A673 (cell line): ENCODE data around the gene SGCA. TPM values are rescaled to one million over a fixed set of nuclear protein-coding genes. Genes with fewer than 3 reads are reported as not detected.

ENCODE experiments used
- BruUV-seq: library from RNA; stranded (reverse); fragments of 400-500 nt; replicated peaks from 2 replicates; lab custom pipeline; 2021; lab: Mats Ljungman, UMichigan
- CTCF ChIA-PET: fragments of 300-600 bp; sonication (Branson Sonifier 250); formaldehyde crosslinking; loops from one replicate; lab custom pipeline; 2022; ENCODE audit warnings: antibody characterized with exemption; lab: Charles Lee
- POLR2A ChIA-PET: fragments of 300-600 bp; sonication (Branson Sonifier 250); formaldehyde crosslinking; loops from one replicate; lab custom pipeline; 2022; ENCODE audit warnings: antibody characterized with exemption; ENCODE audit not compliant: low non-redundant PET; lab: Charles Lee
- DNase-seq: peaks from one replicate; pipeline ENCODE4 v3.0.0-alpha.2; 2015; ENCODE audit warnings: low spot score
- H3K27ac ChIP-seq: fragments of 200-600 bp; sonication (generic); 2 replicates; pipeline ENCODE4 v1.5.1; 2016; ENCODE audit warnings: mixed run types, low read depth, mild to moderate bottlenecking, mixed read lengths, antibody characterized with exemption, low read length; ENCODE audit not compliant: poor library complexity, severe bottlenecking
- H3K27me3 ChIP-seq: fragments of 200-600 bp; sonication (generic); replicated peaks from 2 replicates; pipeline ENCODE4 v1.6.1; 2017; ENCODE audit warnings: mixed run types, low read depth, mild to moderate bottlenecking, mixed read lengths, antibody characterized with exemption, low read length; ENCODE audit not compliant: insufficient read depth, poor library complexity
- H3K36me3 ChIP-seq: fragments of 200-600 bp; sonication (generic); 2 replicates; pipeline ENCODE4 v1.6.1; 2016; ENCODE audit warnings: mixed run types, mild to moderate bottlenecking, mixed read lengths, antibody characterized with exemption, low read length; ENCODE audit not compliant: insufficient read depth, poor library complexity, severe bottlenecking
- H3K4me1 ChIP-seq: fragments of 200-600 bp; sonication (generic); 2 replicates; pipeline ENCODE4 v1.6.1; 2017; ENCODE audit warnings: mixed run types, mild to moderate bottlenecking, mixed read lengths, antibody characterized with exemption, low read length; ENCODE audit not compliant: insufficient read depth, poor library complexity, severe bottlenecking
- H3K4me3 ChIP-seq: fragments of 200-600 bp; sonication (generic); 2 replicates; pipeline ENCODE4 v1.5.1; 2016; ENCODE audit warnings: low read depth, mixed run types, mild to moderate bottlenecking, mixed read lengths, low read length; ENCODE audit not compliant: poor library complexity, severe bottlenecking
- H3K9me3 ChIP-seq: fragments of 200-600 bp; sonication (generic); 2 replicates; pipeline ENCODE4 v1.6.1; 2016; ENCODE audit warnings: mixed run types, low read depth, mild to moderate bottlenecking, mixed read lengths, antibody characterized with exemption, low read length; ENCODE audit not compliant: poor library complexity, severe bottlenecking
- EZH2 ChIP-seq: fragments of 200-600 bp; sonication (generic); IDR thresholded peaks from 2 replicates; pipeline ENCODE4 v1.6.1; 2017; ENCODE audit warnings: borderline replicate concordance, low read depth, mild to moderate bottlenecking, mixed read lengths, antibody characterized with exemption, low read length; ENCODE audit not compliant: poor library complexity, severe bottlenecking
- intact Hi-C: fragments of 100-400 bp; cut with micrococcal nuclease; formaldehyde crosslinking; loops from one replicate; pipeline ENCODE4 v1.10.0; 2022; ENCODE audit not compliant: unreplicated experiment
- total RNA-seq: library from RNA; stranded (reverse); gene quantifications from 2 replicates; pipeline ENCODE4 v1.2.3, GENCODE V29; 2021
- TF ChIP-seq, protein P1 (sequence below): fragments of 300-800, 200-600 bp; sonication (generic); conservative IDR thresholded peaks from 2 replicates; pipeline ENCODE4 v1.5.1; 2017; ENCODE audit warnings: low read depth, mild to moderate bottlenecking, antibody characterized with exemption, low read length, moderate library complexity, mixed read lengths

Gene SGCA
- total RNA-seq, 1 experiment from 2014 or later: not detected

DNA sequence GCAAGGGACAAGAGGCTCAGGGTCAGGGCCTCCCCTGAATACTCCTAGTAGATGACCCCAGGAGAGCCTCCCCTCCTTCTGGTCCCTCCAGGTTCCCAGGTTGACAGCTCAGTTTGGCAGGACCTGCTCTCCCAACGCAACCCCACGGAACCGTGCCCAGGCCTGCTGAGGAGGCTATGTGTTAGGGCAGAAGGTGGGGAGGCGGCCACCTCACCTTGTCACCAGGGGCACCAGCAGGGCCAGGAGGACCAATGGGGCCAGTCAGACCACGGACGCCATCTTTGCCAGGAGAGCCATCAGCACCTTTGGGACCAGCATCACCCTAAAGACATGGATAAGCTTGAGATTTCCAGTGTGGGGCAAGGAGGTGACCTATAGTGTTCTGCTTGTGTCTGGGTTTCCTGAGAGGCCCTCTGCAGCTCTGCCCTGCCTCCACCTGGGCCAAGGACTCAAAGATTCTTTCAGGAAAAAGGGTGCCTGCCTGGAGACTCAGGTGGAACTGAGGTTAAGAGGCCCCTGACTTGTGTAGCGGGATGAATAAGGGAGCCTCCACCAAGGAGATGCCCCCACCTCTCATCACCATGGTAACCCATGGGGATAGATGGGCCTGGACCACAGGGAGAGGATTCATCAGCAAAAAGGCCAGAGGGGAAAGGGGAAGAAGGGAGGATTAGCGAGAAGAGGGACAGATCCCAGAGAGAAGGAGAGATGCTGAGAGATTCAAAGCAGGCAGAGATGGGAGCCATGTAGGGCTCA, 25.0 kb downstream of the SGCA start:
- no peak for DNase-seq
- no peaks in the 10 kb centered on the region for H3K9me3 ChIP-seq
- intact Hi-C loops: no loop called here
- no TSS peak for BruUV-seq
- ChIA-PET POLR2A (no interaction called here), CTCF (no interaction called here)
- H3K36me3 ChIP-seq: no peaks in the 10 kb centered on the region
- no peak overlapping the region for H3K27ac ChIP-seq
- no peaks in the 10 kb centered on the region for H3K4me1 ChIP-seq
- no peak overlapping the region for H3K4me3 ChIP-seq
- H3K27me3 ChIP-seq: no peaks in the 10 kb centered on the region
- TF ChIP-seq EZH2: no peak
- TF ChIP-seq, protein P1, sequence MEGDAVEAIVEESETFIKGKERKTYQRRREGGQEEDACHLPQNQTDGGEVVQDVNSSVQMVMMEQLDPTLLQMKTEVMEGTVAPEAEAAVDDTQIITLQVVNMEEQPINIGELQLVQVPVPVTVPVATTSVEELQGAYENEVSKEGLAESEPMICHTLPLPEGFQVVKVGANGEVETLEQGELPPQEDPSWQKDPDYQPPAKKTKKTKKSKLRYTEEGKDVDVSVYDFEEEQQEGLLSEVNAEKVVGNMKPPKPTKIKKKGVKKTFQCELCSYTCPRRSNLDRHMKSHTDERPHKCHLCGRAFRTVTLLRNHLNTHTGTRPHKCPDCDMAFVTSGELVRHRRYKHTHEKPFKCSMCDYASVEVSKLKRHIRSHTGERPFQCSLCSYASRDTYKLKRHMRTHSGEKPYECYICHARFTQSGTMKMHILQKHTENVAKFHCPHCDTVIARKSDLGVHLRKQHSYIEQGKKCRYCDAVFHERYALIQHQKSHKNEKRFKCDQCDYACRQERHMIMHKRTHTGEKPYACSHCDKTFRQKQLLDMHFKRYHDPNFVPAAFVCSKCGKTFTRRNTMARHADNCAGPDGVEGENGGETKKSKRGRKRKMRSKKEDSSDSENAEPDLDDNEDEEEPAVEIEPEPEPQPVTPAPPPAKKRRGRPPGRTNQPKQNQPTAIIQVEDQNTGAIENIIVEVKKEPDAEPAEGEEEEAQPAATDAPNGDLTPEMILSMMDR: no peak

GRCh38 chr17:50191359-50192143, 25.7 kb downstream of the SGCA start:
- ChIA-PET CTCF (no interaction called here), POLR2A (no interaction called here)
- no peaks in the 10 kb centered on the region for H3K27me3 ChIP-seq
- no peaks in the 10 kb centered on the region for H3K9me3 ChIP-seq
- H3K4me3 ChIP-seq: no peak overlapping the region
- no peak overlapping the region for H3K27ac ChIP-seq
- BruUV-seq: no TSS peak
- DNase-seq: no peak
- TF ChIP-seq EZH2: no peak
- TF ChIP-seq, protein P1: no peak
- H3K36me3 ChIP-seq: no peaks in the 10 kb centered on the region
- no peaks in the 10 kb centered on the region for H3K4me1 ChIP-seq
- intact Hi-C loops: no loop called here

- no TSS peak for BruUV-seq
- H3K36me3 ChIP-seq: no peaks in the 10 kb centered on the region
- H3K4me1 ChIP-seq: no peaks in the 10 kb centered on the region
- TF ChIP-seq, protein P1: no peak
- TF ChIP-seq EZH2: no peak
- no peaks in the 10 kb centered on the region for H3K9me3 ChIP-seq
- H3K27ac ChIP-seq: no peak overlapping the region
- no peaks in the 10 kb centered on the region for H3K27me3 ChIP-seq
- DNase-seq: no peak
- H3K4me3 ChIP-seq: no peak overlapping the region
- intact Hi-C loops: no loop called here
- CTCF ChIA-PET: no interaction called here
- POLR2A ChIA-PET: no interaction called here
These were observed 26.4 kb downstream of the SGCA start for GRCh38 chr17:50192144-50192617.
